ENCODE results near the gene FCGBP. TPM values are rescaled to one million over a fixed set of nuclear protein-coding genes. Genes with fewer than 3 reads are reported as not detected.
"Not testable (repeated sequence)": the region's sequence is repeated elsewhere in the genome, so short reads cannot be mapped to it uniquely, and the experiment has no call there.

The FCGBP gene
- total RNA-seq, 1 donor from 2014 or later: 83.1 TPM

DNA sequence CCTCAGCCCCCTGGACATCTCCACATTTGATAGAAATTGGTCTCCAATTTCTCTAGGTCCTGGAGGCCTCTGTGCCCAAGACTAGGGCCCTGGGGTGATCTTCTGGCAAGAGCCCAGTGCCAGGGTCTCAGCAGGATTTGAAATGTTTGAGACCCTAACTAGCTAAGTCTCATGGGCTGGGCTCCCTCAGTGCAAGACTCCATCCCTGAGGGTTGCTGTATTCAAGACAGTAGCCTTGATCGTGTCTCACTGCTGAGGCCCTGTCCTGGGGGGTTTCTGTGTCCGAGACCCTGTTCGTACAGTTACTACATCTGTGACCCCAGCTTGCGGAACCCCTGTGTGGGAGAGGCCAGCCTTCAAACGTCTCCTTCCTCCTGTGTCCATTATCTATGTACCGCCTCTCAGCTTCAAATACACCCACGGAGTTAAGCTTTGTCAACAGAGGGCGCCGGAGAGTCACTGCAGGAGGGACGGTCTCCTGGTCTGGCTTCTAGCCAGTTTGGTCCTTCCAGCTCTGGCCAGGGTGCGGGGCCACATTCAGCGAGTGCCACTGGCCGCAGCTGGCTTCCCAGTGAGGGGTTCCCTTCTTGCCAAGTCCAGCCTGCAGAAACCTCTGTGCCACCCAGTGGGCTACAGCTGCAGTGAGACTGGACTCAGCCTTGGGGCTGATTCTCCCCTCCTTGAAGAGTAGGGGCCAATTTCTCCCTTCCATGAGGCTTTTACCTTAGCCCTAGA, 36.8 kb downstream of the FCGBP start:
- intact Hi-C loops (cut with DNase I): not testable (repeated sequence)
- ATAC-seq: peak; percentile 61

DNA sequence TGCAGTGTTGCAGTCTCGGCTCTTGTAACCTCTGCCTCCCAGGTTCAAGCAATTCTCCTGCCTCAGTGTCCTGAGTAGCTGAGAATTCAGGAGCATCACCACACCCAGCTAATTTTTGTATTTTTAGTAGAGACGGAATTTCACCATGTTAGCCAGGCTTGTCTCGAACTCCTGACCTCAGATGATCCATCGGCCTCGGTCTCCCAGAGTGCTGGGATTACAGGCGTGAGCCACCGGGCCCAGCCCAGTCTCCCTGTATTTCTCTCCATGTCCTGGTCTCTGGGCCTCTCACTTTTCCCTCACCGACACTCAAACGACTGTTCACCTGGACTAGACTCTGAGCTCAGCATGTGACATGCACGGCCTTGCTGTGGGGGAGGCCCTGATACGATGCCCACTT, 39.3 kb downstream of the FCGBP start:
- intact Hi-C loops (cut with DNase I); ATAC-seq; DNase-seq (ENCODE audit: low spot score): not testable (repeated sequence)

More for the DNA sequence above, 36.8 kb downstream of the FCGBP start:
- DNase-seq (ENCODE audit: low spot score): not testable (repeated sequence)

- DNase-seq (ENCODE audit: low spot score); ATAC-seq; intact Hi-C loops (cut with DNase I): not testable (repeated sequence)
Observed at GRCh38 chr19:39894236-39894606, 40.2 kb downstream of the FCGBP start.

- intact Hi-C loops (cut with DNase I); ATAC-seq: not testable (repeated sequence)
- peak; percentile 57 for DNase-seq (ENCODE audit: low spot score)
Observed at GRCh38 chr19:39893366-39894235, 40.8 kb downstream of the FCGBP start.

DNA sequence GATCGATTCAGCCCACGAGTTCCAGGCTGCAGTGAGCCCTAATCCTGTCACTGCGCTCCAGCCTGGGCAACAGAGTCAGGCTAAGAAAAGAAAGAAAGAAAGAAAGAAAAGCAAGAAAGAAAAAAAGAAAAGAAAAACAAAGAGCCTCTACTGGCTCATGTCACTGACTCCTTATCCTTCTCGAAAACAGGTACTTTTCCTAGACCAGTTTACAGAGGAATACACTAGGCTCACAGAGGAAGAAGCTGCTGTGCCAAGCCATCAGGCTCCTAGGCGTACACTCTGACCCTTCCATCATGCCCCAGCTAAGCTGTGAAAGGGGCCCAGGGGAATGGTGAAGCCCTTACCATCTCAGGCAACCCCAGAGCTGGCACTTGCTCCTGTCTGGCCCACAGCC, 41.9 kb downstream of the FCGBP start:
- intact Hi-C loops (cut with DNase I); DNase-seq (ENCODE audit: low spot score); ATAC-seq: not testable (repeated sequence)

DNA sequence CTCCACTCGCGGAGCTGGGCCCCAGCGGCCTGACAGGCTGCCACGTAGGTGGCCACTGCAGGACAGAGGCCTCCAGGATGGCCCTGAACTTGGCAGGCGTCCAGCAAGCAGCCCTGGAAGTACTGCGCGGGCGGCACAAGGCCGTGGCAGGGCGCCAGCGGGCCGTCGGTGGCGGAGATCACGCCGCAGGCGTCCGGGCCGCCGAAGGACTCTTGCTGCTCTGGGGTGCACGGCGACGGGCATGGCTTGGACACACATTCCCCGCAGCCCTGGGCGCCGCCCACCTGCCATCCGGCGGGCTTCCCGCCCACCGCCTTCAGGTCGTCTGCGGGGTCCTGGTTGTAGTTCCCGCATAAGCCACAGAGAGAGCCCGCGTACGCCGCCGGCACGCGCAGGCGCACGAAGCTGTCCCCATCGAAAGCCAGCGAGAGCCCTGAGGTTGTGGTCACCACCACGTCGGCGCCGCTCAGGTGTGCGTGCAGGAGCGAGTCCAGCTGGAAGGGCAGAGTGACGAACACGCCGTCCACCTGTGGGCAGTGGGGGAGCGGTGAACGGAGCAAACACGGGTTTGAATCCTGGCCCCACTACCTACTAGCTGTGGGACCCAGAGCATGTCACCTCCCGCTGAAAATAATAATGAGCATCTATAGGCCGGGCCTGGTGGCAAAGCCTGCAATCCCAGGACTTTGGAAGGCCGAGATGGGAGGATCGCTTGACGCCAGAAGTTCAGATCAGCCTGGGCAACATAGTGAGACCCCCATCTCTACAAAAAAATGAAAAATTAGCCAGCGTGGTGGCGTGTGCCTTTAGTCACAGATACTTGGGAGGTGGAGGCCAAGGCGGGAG, 42.6 kb downstream of the FCGBP start:
- peak; percentile 12 for ATAC-seq
- intact Hi-C loops (cut with DNase I); DNase-seq (ENCODE audit: low spot score): not testable (repeated sequence)

GRCh38 chr19:39890755-39891551, 43.5 kb downstream of the FCGBP start:
- no peak for DNase-seq (ENCODE audit: low spot score)

DNA sequence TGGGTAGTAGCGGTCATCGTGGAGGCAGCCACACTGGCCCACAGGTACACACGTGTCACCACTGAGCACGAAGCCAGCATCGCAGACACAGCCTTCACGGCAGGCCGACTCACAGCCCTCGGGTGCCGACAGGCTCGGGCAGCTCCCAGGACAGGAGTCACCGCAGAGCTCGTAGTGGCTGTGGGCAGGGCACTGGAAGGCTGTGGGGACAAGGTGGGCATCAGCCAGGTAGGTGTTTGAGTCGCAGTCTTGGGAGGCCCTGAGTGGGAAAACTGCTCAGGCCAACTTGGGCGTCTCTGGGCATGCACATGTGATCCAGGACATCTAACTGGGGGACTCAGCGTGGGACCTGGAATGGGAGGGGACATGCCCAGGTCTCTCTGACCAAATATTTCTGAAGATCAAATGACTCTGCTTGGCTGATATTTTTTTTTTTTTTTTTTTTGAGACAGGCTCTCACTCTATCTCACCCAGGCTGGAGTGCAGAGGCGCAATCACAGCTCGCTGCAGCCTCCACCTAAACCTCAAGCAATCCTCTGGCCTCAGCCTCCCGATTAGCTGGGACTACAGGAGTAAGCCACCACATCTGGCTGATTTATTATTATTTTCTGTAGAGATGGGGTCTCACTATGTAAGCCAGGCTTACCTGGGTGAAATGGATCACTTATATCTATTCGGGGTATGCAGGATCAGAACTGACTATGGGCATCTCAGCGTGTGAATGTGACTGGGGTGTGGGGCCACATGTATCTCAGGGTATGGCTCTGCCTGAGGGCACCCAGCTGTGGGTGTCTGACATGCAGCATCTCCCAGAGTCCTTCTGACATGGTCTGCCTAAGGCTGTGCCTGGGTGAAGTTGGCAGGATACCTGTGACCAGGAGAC, 44.3 kb downstream of the FCGBP start:
- DNase-seq (ENCODE audit: low spot score); ATAC-seq; intact Hi-C loops (cut with DNase I): not testable (repeated sequence)

More at GRCh38 chr19:39890755-39891551, 43.5 kb downstream of the FCGBP start:
- intact Hi-C loops (cut with DNase I): no loop called here
- ATAC-seq: no peak

DNA sequence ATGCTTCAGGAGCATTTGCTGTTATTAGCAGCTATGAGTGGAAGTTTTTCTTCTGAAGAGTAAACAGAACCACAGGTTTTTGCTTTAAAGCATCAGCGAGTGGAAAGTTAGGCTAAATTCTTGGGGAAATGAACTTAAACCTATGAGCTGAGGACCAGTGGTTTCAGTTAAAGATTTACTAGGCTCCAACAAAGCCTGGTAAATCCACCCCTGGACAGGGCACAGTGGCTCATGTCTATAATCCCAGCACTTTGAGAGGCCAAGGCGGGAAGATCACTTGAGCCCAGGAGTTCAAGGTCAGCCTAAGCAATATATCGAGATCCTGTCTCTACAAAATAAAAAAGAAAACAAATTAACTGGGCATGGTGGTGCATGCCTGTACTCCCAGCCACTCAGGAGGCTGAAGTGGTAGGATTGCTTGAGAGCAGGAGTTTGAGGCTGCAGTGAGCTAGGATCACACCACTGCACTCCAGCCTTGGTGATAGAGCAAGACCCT, 46.9 kb downstream of the FCGBP start:
- DNase-seq (ENCODE audit: low spot score); ATAC-seq; intact Hi-C loops (cut with DNase I): not testable (repeated sequence)

DNA sequence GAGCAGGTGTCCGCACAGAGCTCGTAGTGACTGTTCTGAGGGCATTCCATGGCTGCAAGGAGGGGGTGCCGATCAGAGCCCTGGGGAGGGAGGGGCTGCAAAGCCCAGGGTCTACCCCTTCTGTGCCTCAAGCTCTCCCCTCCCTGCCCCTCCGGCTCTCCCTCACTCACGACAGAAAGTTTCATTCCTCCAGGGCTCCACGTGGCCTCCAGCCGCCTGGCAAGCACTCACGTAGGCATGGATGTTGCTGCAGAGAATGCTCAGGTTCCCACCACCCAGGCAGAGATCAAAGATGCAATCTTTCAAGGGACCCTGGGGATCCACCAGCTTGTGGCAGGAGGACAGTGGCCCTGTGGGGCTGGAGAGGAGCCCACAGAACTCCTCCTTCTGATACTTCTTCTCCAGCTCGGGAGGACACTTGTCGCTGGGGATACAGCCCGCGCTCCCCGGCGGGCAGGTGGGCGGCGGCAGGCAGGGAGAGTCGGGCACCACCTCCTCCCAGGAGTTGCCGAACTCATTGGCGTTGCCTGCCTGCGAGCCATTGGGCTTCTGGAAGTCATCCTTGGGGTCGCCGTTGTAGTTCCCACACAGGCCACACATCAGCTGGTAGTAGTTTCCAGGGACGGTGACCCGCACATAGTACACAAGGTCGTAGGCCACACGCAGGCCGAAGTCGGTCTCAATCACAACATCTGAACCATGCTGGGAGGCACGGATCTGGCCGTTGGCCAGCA, 48.4 kb downstream of the FCGBP start:
- intact Hi-C loops (cut with DNase I); DNase-seq (ENCODE audit: low spot score); ATAC-seq: not testable (repeated sequence)

- ATAC-seq; DNase-seq (ENCODE audit: low spot score); intact Hi-C loops (cut with DNase I): not testable (repeated sequence)
Observed at GRCh38 chr19:39884721-39885120, 49.7 kb downstream of the FCGBP start.

Other genes starting within 250 kb of the FCGBP start
- gene LGALS14, start 230.2 kb downstream of the FCGBP start, total RNA-seq: not detected
- gene CLC, start 196.6 kb downstream of the FCGBP start, total RNA-seq: 1.4 TPM
- not detected for gene LEUTX, start 155.8 kb downstream of the FCGBP start, total RNA-seq
- 18.3 TPM for gene DYRK1B, start 100.5 kb downstream of the FCGBP start, total RNA-seq
- 132 TPM for gene FBL, start 88.3 kb downstream of the FCGBP start, total RNA-seq
- gene PSMC4, start 36.5 kb upstream of the FCGBP start, total RNA-seq: 49.3 TPM
- 14.3 TPM for gene ZNF546, start 62.4 kb upstream of the FCGBP start, total RNA-seq
- gene ZNF780B, start 121.6 kb upstream of the FCGBP start, total RNA-seq: 29.6 TPM
- gene ZNF780A, start 156.3 kb upstream of the FCGBP start, total RNA-seq: 21.7 TPM

Measured in sciatic nerve (tissue), 2 donors.